HEK293 (cell line): Measurements from ENCODE around the gene UNC13A.
A peak's percentile ranks its signal among the peaks of the same experiment; 100 is the strongest.

ENCODE experiments used
- KLF8 ChIP-seq: fragments of 450-650 bp; formaldehyde crosslinking; IDR thresholded peaks from 2 replicates; pipeline ENCODE4 v1.5.1; 2016; ENCODE audit warnings: missing biosample characterization, missing genetic modification characterization
- SALL2 ChIP-seq: fragments of 450-650 bp; formaldehyde crosslinking; IDR thresholded peaks from 2 replicates; pipeline ENCODE4 v1.5.0; 2017; ENCODE audit warnings: missing biosample characterization, mild to moderate bottlenecking, missing genetic modification characterization, borderline replicate concordance
- ZBTB7A ChIP-seq: fragments of 450-650 bp; formaldehyde crosslinking; IDR thresholded peaks from 2 replicates; pipeline ENCODE4 v1.5.1; 2016; ENCODE audit warnings: low read depth, missing biosample characterization, missing genetic modification characterization
- ZFP37 ChIP-seq: fragments of 450-650 bp; formaldehyde crosslinking; IDR thresholded peaks from 2 replicates; pipeline ENCODE4 v1.5.1; 2016; ENCODE audit warnings: missing biosample characterization, missing genetic modification characterization
- ZNF132 ChIP-seq: fragments of 450-650 bp; formaldehyde crosslinking; IDR thresholded peaks from 2 replicates; pipeline ENCODE4 v1.5.1; 2017; ENCODE audit warnings: missing biosample characterization, missing genetic modification characterization, borderline replicate concordance
- ZNF223 ChIP-seq: fragments of 450-650 bp; formaldehyde crosslinking; IDR thresholded peaks from 2 replicates; pipeline ENCODE4 v1.5.1; 2016; ENCODE audit warnings: missing biosample characterization, missing genetic modification characterization
- ZNF302 ChIP-seq: fragments of 450-650 bp; formaldehyde crosslinking; IDR thresholded peaks from 2 replicates; pipeline ENCODE4 v1.5.1; 2016; ENCODE audit warnings: missing biosample characterization, missing genetic modification characterization, low read depth
- ZNF37A ChIP-seq: fragments of 450-650 bp; IDR thresholded peaks from 2 replicates; pipeline ENCODE4 v1.5.1; 2018; ENCODE audit warnings: missing biosample characterization, missing genetic modification characterization
- ZNF510 ChIP-seq: fragments of 450-650 bp; formaldehyde crosslinking; IDR thresholded peaks from 2 replicates; pipeline ENCODE4 v1.5.1; 2018; ENCODE audit warnings: mild to moderate bottlenecking, missing genetic modification characterization, missing biosample characterization; ENCODE audit not compliant: insufficient replicate concordance
- ZNF544 ChIP-seq: fragments of 450-650 bp; formaldehyde crosslinking; IDR thresholded peaks from 2 replicates; pipeline ENCODE4 v1.5.0; 2017; ENCODE audit warnings: missing biosample characterization, missing genetic modification characterization
- ZNF558 ChIP-seq: fragments of 450-650 bp; formaldehyde crosslinking; IDR thresholded peaks from 2 replicates; pipeline ENCODE4 v1.5.1; 2016; ENCODE audit warnings: missing biosample characterization, missing genetic modification characterization
- TF ChIP-seq, protein P1 (sequence below): fragments of 450-650 bp; formaldehyde crosslinking; IDR thresholded peaks from 2 replicates; pipeline ENCODE4 v1.5.1; 2016; ENCODE audit warnings: missing biosample characterization, missing genetic modification characterization, low read depth
- TF ChIP-seq, protein P2 (sequence below): fragments of 450-650 bp; formaldehyde crosslinking; IDR thresholded peaks from 2 replicates; pipeline ENCODE4 v1.5.1; 2016; ENCODE audit warnings: missing biosample characterization, missing genetic modification characterization, borderline replicate concordance
- TF ChIP-seq, protein P3 (sequence below): fragments of 450-650 bp; formaldehyde crosslinking; IDR thresholded peaks from 2 replicates; pipeline ENCODE4 v1.5.1; 2016; ENCODE audit warnings: missing biosample characterization, missing genetic modification characterization
- TF ChIP-seq, protein P4 (sequence below): fragments of 450-650 bp; formaldehyde crosslinking; IDR thresholded peaks from 2 replicates; pipeline ENCODE4 v1.5.1; 2016; ENCODE audit warnings: missing biosample characterization, missing genetic modification characterization
- TF ChIP-seq, protein P5 (sequence below): fragments of 450-650 bp; formaldehyde crosslinking; IDR thresholded peaks from 2 replicates; pipeline ENCODE4 v1.5.1; 2016; ENCODE audit warnings: missing biosample characterization, missing genetic modification characterization
- TF ChIP-seq, protein P6 (sequence below): fragments of 450-650 bp; formaldehyde crosslinking; IDR thresholded peaks from 2 replicates; pipeline ENCODE4 v1.5.1; 2016; ENCODE audit warnings: missing biosample characterization, missing genetic modification characterization
- TF ChIP-seq, protein P7 (sequence below): fragments of 450-650 bp; formaldehyde crosslinking; conservative IDR thresholded peaks from 2 replicates; pipeline ENCODE4 v1.5.1; 2016; ENCODE audit warnings: low read depth, missing biosample characterization, missing genetic modification characterization

UNC13A gene

DNA sequence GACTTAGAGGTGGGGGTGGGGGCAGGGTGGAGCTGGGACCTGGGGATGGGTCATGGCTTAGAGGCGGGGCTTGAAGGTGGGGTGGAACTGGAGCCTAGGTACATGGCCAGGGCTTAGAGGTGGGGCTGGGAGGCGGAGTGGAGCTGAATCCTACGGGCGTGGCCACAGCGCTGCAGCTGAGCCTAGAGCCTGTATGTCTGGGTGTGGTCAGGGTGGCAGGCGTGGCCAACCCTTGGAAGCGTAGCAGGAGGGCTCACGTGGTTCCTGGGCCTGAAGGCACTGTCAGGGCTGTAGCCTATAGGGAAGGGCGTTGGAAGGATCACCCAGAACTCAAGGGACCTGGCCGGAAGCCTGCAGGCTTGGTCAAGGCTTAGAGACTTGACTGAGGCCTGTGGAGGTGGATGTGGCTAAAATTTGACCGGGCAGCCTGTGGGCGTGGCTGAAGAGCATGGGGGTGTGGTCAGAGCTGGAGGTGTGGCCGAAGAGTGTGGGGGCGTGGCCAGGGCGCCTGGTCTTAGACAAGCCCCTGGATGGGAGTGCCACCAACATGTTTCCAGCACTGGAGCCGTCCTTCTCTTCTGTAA, 108.4 kb downstream of the UNC13A start (continued):
- TF ChIP-seq, protein P1, sequence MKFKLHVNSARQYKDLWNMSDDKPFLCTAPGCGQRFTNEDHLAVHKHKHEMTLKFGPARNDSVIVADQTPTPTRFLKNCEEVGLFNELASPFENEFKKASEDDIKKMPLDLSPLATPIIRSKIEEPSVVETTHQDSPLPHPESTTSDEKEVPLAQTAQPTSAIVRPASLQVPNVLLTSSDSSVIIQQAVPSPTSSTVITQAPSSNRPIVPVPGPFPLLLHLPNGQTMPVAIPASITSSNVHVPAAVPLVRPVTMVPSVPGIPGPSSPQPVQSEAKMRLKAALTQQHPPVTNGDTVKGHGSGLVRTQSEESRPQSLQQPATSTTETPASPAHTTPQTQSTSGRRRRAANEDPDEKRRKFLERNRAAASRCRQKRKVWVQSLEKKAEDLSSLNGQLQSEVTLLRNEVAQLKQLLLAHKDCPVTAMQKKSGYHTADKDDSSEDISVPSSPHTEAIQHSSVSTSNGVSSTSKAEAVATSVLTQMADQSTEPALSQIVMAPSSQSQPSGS (tag by site-specific recombination) = no peak
- TF ChIP-seq ZNF37A (tag by site-specific recombination) (no peak), ZBTB7A (no peak), ZNF223 (no peak), ZFP37 (tag by site-specific recombination) (no peak), KLF8 (peak; percentile 68; the same call in 1 of the 2 replicates), ZNF302 (tag by site-specific recombination) (no peak), ZNF510 (tag by site-specific recombination) (no peak), SALL2 (tag by site-specific recombination) (no peak), ZNF558 (no peak), ZNF544 (tag by site-specific recombination) (no peak), ZNF132 (tag by site-specific recombination) (no peak)
- TF ChIP-seq, protein P2, sequence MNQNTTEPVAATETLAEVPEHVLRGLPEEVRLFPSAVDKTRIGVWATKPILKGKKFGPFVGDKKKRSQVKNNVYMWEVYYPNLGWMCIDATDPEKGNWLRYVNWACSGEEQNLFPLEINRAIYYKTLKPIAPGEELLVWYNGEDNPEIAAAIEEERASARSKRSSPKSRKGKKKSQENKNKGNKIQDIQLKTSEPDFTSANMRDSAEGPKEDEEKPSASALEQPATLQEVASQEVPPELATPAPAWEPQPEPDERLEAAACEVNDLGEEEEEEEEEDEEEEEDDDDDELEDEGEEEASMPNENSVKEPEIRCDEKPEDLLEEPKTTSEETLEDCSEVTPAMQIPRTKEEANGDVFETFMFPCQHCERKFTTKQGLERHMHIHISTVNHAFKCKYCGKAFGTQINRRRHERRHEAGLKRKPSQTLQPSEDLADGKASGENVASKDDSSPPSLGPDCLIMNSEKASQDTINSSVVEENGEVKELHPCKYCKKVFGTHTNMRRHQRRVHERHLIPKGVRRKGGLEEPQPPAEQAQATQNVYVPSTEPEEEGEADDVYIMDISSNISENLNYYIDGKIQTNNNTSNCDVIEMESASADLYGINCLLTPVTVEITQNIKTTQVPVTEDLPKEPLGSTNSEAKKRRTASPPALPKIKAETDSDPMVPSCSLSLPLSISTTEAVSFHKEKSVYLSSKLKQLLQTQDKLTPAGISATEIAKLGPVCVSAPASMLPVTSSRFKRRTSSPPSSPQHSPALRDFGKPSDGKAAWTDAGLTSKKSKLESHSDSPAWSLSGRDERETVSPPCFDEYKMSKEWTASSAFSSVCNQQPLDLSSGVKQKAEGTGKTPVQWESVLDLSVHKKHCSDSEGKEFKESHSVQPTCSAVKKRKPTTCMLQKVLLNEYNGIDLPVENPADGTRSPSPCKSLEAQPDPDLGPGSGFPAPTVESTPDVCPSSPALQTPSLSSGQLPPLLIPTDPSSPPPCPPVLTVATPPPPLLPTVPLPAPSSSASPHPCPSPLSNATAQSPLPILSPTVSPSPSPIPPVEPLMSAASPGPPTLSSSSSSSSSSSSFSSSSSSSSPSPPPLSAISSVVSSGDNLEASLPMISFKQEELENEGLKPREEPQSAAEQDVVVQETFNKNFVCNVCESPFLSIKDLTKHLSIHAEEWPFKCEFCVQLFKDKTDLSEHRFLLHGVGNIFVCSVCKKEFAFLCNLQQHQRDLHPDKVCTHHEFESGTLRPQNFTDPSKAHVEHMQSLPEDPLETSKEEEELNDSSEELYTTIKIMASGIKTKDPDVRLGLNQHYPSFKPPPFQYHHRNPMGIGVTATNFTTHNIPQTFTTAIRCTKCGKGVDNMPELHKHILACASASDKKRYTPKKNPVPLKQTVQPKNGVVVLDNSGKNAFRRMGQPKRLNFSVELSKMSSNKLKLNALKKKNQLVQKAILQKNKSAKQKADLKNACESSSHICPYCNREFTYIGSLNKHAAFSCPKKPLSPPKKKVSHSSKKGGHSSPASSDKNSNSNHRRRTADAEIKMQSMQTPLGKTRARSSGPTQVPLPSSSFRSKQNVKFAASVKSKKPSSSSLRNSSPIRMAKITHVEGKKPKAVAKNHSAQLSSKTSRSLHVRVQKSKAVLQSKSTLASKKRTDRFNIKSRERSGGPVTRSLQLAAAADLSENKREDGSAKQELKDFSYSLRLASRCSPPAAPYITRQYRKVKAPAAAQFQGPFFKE (tag by site-specific recombination) = no peak
- TF ChIP-seq, protein P3, sequence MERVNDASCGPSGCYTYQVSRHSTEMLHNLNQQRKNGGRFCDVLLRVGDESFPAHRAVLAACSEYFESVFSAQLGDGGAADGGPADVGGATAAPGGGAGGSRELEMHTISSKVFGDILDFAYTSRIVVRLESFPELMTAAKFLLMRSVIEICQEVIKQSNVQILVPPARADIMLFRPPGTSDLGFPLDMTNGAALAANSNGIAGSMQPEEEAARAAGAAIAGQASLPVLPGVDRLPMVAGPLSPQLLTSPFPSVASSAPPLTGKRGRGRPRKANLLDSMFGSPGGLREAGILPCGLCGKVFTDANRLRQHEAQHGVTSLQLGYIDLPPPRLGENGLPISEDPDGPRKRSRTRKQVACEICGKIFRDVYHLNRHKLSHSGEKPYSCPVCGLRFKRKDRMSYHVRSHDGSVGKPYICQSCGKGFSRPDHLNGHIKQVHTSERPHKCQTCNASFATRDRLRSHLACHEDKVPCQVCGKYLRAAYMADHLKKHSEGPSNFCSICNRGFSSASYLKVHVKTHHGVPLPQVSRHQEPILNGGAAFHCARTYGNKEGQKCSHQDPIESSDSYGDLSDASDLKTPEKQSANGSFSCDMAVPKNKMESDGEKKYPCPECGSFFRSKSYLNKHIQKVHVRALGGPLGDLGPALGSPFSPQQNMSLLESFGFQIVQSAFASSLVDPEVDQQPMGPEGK (tag by site-specific recombination) = 0 out of 2 replicates have a peak, but pooled peaks have one; percentile 30
- TF ChIP-seq, protein P4, sequence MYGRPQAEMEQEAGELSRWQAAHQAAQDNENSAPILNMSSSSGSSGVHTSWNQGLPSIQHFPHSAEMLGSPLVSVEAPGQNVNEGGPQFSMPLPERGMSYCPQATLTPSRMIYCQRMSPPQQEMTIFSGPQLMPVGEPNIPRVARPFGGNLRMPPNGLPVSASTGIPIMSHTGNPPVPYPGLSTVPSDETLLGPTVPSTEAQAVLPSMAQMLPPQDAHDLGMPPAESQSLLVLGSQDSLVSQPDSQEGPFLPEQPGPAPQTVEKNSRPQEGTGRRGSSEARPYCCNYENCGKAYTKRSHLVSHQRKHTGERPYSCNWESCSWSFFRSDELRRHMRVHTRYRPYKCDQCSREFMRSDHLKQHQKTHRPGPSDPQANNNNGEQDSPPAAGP (tag by site-specific recombination) = no peak; the same call in 1 of the 2 replicates
- TF ChIP-seq, protein P5, sequence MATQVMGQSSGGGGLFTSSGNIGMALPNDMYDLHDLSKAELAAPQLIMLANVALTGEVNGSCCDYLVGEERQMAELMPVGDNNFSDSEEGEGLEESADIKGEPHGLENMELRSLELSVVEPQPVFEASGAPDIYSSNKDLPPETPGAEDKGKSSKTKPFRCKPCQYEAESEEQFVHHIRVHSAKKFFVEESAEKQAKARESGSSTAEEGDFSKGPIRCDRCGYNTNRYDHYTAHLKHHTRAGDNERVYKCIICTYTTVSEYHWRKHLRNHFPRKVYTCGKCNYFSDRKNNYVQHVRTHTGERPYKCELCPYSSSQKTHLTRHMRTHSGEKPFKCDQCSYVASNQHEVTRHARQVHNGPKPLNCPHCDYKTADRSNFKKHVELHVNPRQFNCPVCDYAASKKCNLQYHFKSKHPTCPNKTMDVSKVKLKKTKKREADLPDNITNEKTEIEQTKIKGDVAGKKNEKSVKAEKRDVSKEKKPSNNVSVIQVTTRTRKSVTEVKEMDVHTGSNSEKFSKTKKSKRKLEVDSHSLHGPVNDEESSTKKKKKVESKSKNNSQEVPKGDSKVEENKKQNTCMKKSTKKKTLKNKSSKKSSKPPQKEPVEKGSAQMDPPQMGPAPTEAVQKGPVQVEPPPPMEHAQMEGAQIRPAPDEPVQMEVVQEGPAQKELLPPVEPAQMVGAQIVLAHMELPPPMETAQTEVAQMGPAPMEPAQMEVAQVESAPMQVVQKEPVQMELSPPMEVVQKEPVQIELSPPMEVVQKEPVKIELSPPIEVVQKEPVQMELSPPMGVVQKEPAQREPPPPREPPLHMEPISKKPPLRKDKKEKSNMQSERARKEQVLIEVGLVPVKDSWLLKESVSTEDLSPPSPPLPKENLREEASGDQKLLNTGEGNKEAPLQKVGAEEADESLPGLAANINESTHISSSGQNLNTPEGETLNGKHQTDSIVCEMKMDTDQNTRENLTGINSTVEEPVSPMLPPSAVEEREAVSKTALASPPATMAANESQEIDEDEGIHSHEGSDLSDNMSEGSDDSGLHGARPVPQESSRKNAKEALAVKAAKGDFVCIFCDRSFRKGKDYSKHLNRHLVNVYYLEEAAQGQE (tag by site-specific recombination) = no peak
- TF ChIP-seq, protein P6, sequence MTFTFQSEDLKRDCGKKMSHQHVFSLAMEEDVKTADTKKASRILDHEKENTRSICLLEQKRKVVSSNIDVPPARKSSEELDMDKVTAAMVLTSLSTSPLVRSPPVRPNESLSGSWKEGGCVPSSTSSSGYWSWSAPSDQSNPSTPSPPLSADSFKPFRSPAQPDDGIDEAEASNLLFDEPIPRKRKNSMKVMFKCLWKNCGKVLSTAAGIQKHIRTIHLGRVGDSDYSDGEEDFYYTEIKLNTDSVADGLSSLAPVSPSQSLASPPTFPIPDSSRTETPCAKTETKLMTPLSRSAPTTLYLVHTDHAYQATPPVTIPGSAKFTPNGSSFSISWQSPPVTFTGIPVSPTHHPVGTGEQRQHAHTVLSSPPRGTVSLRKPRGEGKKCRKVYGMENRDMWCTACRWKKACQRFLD (tag by site-specific recombination) = no peak
- TF ChIP-seq, protein P7, sequence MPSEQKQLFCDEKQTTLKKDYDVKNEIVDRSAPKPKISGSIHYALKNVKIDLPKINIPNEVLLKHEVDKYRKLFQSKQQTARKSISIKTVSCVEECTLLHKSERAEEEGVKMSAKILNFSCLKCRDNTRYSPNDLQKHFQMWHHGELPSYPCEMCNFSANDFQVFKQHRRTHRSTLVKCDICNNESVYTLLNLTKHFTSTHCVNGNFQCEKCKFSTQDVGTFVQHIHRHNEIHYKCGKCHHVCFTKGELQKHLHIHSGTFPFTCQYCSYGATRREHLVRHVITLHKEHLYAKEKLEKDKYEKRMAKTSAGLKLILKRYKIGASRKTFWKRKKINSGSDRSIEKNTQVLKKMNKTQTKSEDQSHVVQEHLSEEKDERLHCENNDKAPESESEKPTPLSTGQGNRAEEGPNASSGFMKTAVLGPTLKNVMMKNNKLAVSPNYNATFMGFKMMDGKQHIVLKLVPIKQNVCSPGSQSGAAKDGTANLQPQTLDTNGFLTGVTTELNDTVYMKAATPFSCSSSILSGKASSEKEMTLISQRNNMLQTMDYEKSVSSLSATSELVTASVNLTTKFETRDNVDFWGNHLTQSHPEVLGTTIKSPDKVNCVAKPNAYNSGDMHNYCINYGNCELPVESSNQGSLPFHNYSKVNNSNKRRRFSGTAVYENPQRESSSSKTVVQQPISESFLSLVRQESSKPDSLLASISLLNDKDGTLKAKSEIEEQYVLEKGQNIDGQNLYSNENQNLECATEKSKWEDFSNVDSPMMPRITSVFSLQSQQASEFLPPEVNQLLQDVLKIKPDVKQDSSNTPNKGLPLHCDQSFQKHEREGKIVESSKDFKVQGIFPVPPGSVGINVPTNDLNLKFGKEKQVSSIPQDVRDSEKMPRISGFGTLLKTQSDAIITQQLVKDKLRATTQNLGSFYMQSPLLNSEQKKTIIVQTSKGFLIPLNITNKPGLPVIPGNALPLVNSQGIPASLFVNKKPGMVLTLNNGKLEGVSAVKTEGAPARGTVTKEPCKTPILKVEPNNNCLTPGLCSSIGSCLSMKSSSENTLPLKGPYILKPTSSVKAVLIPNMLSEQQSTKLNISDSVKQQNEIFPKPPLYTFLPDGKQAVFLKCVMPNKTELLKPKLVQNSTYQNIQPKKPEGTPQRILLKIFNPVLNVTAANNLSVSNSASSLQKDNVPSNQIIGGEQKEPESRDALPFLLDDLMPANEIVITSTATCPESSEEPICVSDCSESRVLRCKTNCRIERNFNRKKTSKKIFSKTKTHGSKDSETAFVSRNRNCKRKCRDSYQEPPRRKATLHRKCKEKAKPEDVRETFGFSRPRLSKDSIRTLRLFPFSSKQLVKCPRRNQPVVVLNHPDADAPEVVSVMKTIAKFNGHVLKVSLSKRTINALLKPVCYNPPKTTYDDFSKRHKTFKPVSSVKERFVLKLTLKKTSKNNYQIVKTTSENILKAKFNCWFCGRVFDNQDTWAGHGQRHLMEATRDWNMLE (tag by site-specific recombination) = no peak
